GM18517 (cell line): ENCODE measurements around the gene HECTD1.
"Not testable (repeated sequence)": the region's sequence is repeated elsewhere in the genome, so short reads cannot be mapped to it uniquely, and the experiment has no call there.

Source experiments
- ATAC-seq: cut with Tn5 transposase; IDR thresholded peaks from one replicate; pipeline ENCODE4 v1.9.1; 2021; ENCODE audit warnings: mild to moderate bottlenecking, moderate library complexity; ENCODE audit not compliant: unreplicated experiment

Gene HECTD1

DNA sequence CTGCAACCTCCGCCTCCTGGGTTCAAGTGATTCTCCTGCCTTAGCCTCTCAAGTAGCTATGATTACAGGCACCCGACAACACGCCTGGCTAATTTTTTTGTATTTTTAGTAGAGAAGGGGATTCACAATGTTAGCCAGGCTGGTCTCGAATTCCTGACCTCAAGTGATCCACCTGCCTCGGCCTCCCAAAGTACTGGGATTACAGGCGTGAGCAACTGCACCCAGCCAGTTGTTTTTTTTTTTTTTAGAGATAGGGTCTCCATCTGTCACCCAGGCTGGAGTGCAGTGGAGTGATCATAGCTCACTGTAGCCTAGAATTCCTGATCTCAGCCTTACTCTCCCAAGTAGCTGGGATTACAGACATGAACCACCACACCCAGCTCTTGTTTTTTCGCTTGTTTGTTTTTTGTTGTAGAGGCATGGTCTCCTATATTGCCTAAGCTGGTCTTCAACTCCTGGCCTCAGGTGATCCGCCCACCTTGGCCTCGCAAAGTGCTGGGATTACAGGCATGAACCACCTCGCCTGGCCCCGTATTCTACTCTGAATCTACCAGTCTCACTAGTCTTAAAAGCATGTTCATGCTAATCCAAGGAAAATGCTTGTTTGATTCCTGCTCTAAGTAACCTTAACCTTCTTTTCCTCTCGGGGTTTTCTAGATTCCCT is 149.8 kb downstream of the HECTD1 start:
- no peak for ATAC-seq

DNA sequence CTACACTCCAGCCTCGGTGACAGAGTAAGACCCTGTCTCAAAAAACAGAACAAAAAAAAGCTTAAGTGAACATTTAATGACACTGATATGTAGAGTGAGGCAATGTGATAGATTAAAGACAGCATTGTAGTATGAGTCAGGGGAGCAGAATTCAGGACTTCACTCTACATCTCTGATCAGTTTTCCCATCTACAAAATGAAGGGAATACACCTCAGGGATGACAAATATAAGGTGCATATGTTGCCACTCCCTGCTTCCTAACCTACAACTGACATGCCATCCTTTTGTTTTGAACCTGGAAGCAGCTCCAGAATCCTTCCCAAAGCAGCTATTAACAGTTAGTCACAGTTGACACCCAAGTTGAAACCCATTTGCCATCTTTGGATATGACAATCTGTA is 150.6 kb downstream of the HECTD1 start:
- no peak for ATAC-seq

DNA sequence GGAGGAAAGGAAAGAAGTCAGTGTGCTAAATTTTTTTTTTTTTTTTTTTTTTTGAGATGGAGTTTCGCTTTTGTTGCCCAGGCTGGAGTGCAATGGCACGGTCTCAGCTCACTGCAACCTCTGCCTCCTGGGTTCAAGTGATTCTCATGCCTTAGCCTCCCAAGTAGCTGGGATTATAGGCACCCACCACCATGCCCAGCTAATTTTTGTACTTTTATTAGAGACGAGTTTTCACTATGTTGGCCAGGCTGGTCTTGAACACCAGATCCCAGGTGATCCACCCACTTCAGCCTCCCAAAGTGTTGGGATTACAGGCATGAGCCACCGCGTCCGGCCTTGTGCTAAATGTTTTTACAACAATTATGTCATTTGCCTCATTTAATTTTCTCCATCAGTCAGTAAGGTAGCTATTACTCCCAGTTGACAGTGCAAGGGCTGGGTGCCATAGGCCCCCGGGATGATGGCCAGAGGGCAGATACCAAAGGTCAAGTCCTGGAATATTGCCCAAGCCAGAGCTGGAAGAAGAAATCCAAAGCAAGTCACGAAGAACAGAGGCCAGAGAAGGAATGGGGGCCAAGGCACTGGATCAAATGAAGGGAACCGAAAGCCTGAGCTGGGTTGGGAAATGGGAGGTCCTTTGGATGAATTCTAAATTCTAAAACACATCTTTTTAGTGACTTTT is 154.5 kb downstream of the HECTD1 start:
- not testable (repeated sequence) for ATAC-seq

DNA sequence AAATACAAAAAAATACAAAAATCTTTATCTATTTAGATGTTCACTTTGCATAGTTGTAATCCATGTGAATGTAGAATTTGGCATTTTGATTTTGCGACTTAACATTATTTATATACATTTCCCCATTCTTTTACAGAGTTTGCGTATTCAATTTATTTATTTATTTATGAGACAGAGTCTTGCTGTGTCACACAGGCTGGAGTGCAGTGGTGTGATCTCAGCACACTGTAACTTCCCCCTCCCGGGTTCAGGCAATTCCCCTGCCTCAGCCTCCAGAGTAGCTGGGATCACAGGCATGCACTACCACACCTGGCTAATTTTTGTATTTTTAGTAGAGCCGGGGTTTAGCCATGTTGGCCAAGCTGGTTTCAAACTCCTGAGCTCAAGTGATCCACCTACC is 156.1 kb downstream of the HECTD1 start:
- no peak for ATAC-seq

DNA sequence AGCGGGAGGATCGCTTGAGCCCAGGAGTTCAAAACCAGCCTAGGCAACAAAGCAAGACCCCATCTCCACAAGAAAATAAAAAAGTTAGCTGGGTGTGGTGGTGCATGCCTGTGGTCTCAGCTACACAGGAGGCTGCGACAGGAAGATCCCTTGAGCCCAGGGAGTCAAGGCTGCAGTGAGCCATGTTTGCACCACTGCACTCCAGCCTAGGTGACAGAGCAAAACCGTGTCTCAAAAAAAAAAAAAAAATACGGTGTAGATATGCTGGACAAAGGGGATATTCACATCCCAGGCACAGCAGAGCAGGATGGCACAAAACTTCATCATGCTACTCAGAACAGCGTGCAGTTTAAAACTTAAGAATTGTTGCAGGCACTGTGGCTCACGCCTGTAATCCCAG is 156.6 kb downstream of the HECTD1 start:
- ATAC-seq = no peak
